ENCODE data around the gene HLA-DPA1. TPM values are rescaled to one million over a fixed set of nuclear protein-coding genes. Genes with fewer than 3 reads are reported as not detected.

Gene HLA-DPA1
- total RNA-seq, 4 donors from 2014 or later: 2.2 to 77.8 (median 28.7) TPM

DNA sequence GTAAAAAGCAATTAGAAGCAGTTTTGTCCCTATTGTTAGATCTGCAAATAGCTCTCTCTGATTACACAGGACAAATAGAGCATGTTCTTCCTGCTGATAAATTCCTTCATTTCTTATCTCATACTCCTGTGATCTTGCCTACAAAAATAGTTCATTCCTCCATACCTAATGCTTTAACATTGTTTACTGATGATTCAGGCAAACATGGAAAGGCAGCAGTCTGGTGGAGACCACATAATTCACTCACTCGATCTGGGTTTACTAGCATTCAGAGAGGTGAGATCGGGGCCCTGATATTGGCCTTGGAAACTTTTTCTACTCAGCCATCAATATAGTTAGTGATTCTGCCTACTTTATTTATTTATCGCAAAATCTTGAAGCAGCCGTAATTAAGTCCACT is 20.2 kb downstream of the HLA-DPA1 start:
- TF ChIP-seq POLR2A (IDR thresholded peaks at IDR 0.05) (no peak), EP300 (IDR thresholded peaks at IDR 0.05; ENCODE audit: low read depth) (no peak), POLR2AphosphoS5 (IDR thresholded peaks at IDR 0.05) (no peak)
- TF ChIP-seq, protein P1, sequence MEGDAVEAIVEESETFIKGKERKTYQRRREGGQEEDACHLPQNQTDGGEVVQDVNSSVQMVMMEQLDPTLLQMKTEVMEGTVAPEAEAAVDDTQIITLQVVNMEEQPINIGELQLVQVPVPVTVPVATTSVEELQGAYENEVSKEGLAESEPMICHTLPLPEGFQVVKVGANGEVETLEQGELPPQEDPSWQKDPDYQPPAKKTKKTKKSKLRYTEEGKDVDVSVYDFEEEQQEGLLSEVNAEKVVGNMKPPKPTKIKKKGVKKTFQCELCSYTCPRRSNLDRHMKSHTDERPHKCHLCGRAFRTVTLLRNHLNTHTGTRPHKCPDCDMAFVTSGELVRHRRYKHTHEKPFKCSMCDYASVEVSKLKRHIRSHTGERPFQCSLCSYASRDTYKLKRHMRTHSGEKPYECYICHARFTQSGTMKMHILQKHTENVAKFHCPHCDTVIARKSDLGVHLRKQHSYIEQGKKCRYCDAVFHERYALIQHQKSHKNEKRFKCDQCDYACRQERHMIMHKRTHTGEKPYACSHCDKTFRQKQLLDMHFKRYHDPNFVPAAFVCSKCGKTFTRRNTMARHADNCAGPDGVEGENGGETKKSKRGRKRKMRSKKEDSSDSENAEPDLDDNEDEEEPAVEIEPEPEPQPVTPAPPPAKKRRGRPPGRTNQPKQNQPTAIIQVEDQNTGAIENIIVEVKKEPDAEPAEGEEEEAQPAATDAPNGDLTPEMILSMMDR (IDR thresholded peaks at IDR 0.05): no peak
- Histone ChIP-seq H3K27me3 (peaks cover 20% of the 10 kb centered on the region), H3K36me3 (no peaks in the 10 kb centered on the region), H3K9me3 (no peaks in the 10 kb centered on the region), H3K4me3 (no peak overlapping the region), H3K4me1 (no peaks in the 10 kb centered on the region), H3K27ac (no peak overlapping the region)
- intact Hi-C loops (cut with DNase I; ENCODE audit: low total_unique reads) (no loop called here), in situ Hi-C loops (cut with MboI; ENCODE audit: low pct_ligation_motif_present in 1 of 4, low pct_unique_long_range_greater_than_20kb in 1 of 4, low sequenced_read_pairs in 3 of 4) (no loop called here)
- DNase-seq: no peak
- WGBS, 2 donors (ENCODE audit: low coverage in 1 of 2): 34 to 41% methylated on average over 4 of the region's 4 CpGs

- DNase-seq: no peak
- H3K4me1 ChIP-seq: no peaks in the 10 kb centered on the region
- H3K4me3 ChIP-seq: no peak overlapping the region
- TF ChIP-seq POLR2A (IDR thresholded peaks at IDR 0.05): no peak
- TF ChIP-seq EP300 (IDR thresholded peaks at IDR 0.05; ENCODE audit: low read depth): no peak
- TF ChIP-seq, protein P1 (IDR thresholded peaks at IDR 0.05): no peak
- no peak for TF ChIP-seq POLR2AphosphoS5 (IDR thresholded peaks at IDR 0.05)
- no peaks in the 10 kb centered on the region for H3K9me3 ChIP-seq
- in situ Hi-C loops (cut with MboI; ENCODE audit: low pct_ligation_motif_present in 1 of 4, low pct_unique_long_range_greater_than_20kb in 1 of 4, low sequenced_read_pairs in 3 of 4): no loop called here
- no peaks in the 10 kb centered on the region for H3K36me3 ChIP-seq
- peaks cover 22% of the 10 kb centered on the region for H3K27me3 ChIP-seq
- H3K27ac ChIP-seq: no peak overlapping the region
- intact Hi-C loops (cut with DNase I; ENCODE audit: low total_unique reads): no loop called here
Measured at GRCh38 chr6:33052627-33053026, 20.8 kb downstream of the HLA-DPA1 start.

GRCh38 chr6:33050014-33050810 is 23.2 kb downstream of the HLA-DPA1 start:
- Histone ChIP-seq H3K27ac (no peak overlapping the region), H3K4me3 (no peak overlapping the region), H3K9me3 (no peaks in the 10 kb centered on the region), H3K27me3 (peaks cover 25% of the 10 kb centered on the region), H3K36me3 (no peaks in the 10 kb centered on the region), H3K4me1 (no peaks in the 10 kb centered on the region)
- intact Hi-C loops (cut with DNase I; ENCODE audit: low total_unique reads) (no loop called here), in situ Hi-C loops (cut with MboI; ENCODE audit: low pct_ligation_motif_present in 1 of 4, low pct_unique_long_range_greater_than_20kb in 1 of 4, low sequenced_read_pairs in 3 of 4) (no loop called here)
- 63 to 74% methylated on average over 4 to 6 of the region's 6 CpGs for WGBS, 2 donors (ENCODE audit: low coverage in 1 of 2)
- DNase-seq: no peak
- TF ChIP-seq POLR2AphosphoS5 (IDR thresholded peaks at IDR 0.05) (no peak), POLR2A (IDR thresholded peaks at IDR 0.05) (no peak)
- TF ChIP-seq, protein P1 (IDR thresholded peaks at IDR 0.05): no peak

- no peaks in the 10 kb centered on the region for H3K9me3 ChIP-seq
- no peaks in the 10 kb centered on the region for H3K4me1 ChIP-seq
- TF ChIP-seq, protein P1 (IDR thresholded peaks at IDR 0.05): no peak
- no peak for TF ChIP-seq EP300 (IDR thresholded peaks at IDR 0.05; ENCODE audit: low read depth)
- WGBS, 2 donors (ENCODE audit: low coverage in 1 of 2): 61 to 73% methylated on average over 6 to 9 of the region's 9 CpGs
- H3K36me3 ChIP-seq: no peaks in the 10 kb centered on the region
- DNase-seq: no peak
- intact Hi-C loops (cut with DNase I; ENCODE audit: low total_unique reads): no loop called here
- no peak overlapping the region for H3K4me3 ChIP-seq
- no peak overlapping the region for H3K27ac ChIP-seq
- in situ Hi-C loops (cut with MboI; ENCODE audit: low pct_ligation_motif_present in 1 of 4, low pct_unique_long_range_greater_than_20kb in 1 of 4, low sequenced_read_pairs in 3 of 4): no loop called here
- peaks cover 25% of the 10 kb centered on the region for H3K27me3 ChIP-seq
Measured at GRCh38 chr6:33049323-33050013, 24.0 kb downstream of the HLA-DPA1 start.
